ENCODE results near the gene GRM2. TPM values are rescaled to one million over a fixed set of nuclear protein-coding genes. Genes with fewer than 3 reads are reported as not detected.

The GRM2 gene
- total and polyA plus RNA-seq, 2 experiments from 2014 or later: 0.27 TPM; not detected in 1

- Histone ChIP-seq H3K4me1 (ENCODE audit: insufficient read depth) (no peaks in the 10 kb centered on the region), H3K4me3 (no peak overlapping the region), H2AFZ (no peak overlapping the region), H3K9me3 (ENCODE audit: low read depth) (no peaks in the 10 kb centered on the region), H3K27me3 (peaks cover 19% of the 10 kb centered on the region), H3K79me2 (no peaks in the 10 kb centered on the region), H3K36me3 (replicated peaks; ENCODE audit: insufficient read depth, low read depth) (no peaks in the 10 kb centered on the region), H3K4me2 (no peak overlapping the region), H3K27ac (no peak overlapping the region), H4K20me1 (ENCODE audit: insufficient read depth, poor library complexity, severe bottlenecking) (peaks cover 10% of the 10 kb centered on the region), H3K9me2 (replicated peaks; ENCODE audit: insufficient read depth) (no peaks in the 10 kb centered on the region)
- TF ChIP-seq EZH2 (IDR thresholded peaks at IDR 0.05; ENCODE audit: borderline replicate concordance): no peak
- TF ChIP-seq EZH2phosphoT487 (IDR thresholded peaks at IDR 0.05; ENCODE audit: low read depth, severe bottlenecking, unreplicated experiment): no peak
- TF ChIP-seq CTCF (IDR thresholded peaks at IDR 0.05; ENCODE audit: poor library complexity): no peak
- WGBS (ENCODE audit: low lambda C conversion rate, missing lambda C conversion rate): 91% methylated on average over 4 of the region's 4 CpGs
- DNase-seq (ENCODE audit: low spot score): no peak
Measured at GRCh38 chr3:51704511-51704950, 2.3 kb upstream of the GRM2 start.

DNA sequence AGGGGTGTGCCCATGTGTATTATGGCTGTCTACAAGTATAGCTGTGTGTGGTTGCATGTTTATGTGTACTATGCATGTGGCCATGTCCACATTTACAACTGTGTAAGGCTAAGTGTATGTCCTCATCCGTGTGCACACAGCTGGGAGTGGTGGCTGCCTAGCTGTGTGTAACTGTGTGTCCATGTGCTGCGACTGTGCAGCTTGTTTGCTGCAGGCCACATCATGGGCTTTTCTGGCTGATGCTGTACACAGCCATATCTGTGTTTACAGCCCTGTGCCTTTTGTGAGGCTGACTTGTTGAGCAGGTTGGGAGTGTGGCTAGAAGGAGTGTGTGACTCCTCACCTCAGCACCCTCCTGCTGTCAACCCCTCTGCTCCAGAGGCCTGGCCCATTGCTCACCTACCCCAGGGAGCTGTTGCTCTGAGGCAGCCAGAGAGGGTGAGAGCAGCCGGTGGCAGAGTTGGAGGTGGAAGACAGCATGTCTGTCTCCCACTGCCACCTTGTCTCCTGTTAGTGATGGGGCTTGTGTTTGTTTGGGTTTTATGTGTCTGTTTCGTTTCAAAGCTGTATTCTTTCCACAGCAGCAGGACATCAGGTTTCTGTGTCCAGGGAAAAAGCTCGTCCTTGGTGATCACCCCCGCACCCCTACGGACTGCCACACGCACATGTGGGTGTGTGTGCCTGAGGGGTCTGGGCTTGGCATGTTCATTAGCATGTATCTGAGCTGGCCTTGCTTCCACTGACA is 1.4 kb upstream of the GRM2 start:
- no peak for DNase-seq (ENCODE audit: low spot score)
- TF ChIP-seq EZH2 (IDR thresholded peaks at IDR 0.05; ENCODE audit: borderline replicate concordance) (no peak), CTCF (IDR thresholded peaks at IDR 0.05; ENCODE audit: poor library complexity) (no peak), EZH2phosphoT487 (IDR thresholded peaks at IDR 0.05; ENCODE audit: low read depth, severe bottlenecking, unreplicated experiment) (no peak)

GRCh38 chr3:51706021-51706485 is 815 bp upstream of the GRM2 start:
- H3K9me3 ChIP-seq (ENCODE audit: low read depth): no peaks in the 10 kb centered on the region
- peaks cover 10% of the 10 kb centered on the region for H4K20me1 ChIP-seq (ENCODE audit: insufficient read depth, poor library complexity, severe bottlenecking)
- no peaks in the 10 kb centered on the region for H3K4me1 ChIP-seq (ENCODE audit: insufficient read depth)
- DNase-seq (ENCODE audit: low spot score): no peak
- WGBS (ENCODE audit: low lambda C conversion rate, missing lambda C conversion rate): 84% methylated on average over 3 of the region's 3 CpGs
- TF ChIP-seq CTCF (IDR thresholded peaks at IDR 0.05; ENCODE audit: poor library complexity): no peak
- no peak for TF ChIP-seq EZH2phosphoT487 (IDR thresholded peaks at IDR 0.05; ENCODE audit: low read depth, severe bottlenecking, unreplicated experiment)
- TF ChIP-seq EZH2 (IDR thresholded peaks at IDR 0.05; ENCODE audit: borderline replicate concordance): no peak
- H3K27me3 ChIP-seq: peaks cover 19% of the 10 kb centered on the region
- H3K4me3 ChIP-seq: no peak overlapping the region
- no peaks in the 10 kb centered on the region for H3K36me3 ChIP-seq (replicated peaks; ENCODE audit: insufficient read depth, low read depth)
- H3K4me2 ChIP-seq: no peak overlapping the region
- H3K27ac ChIP-seq: no peak overlapping the region
- H3K79me2 ChIP-seq: no peaks in the 10 kb centered on the region
- no peaks in the 10 kb centered on the region for H3K9me2 ChIP-seq (replicated peaks; ENCODE audit: insufficient read depth)
- H2AFZ ChIP-seq: no peak overlapping the region

More for the DNA sequence above, 1.4 kb upstream of the GRM2 start:
- Histone ChIP-seq H2AFZ (no peak overlapping the region), H3K9me2 (replicated peaks; ENCODE audit: insufficient read depth) (no peaks in the 10 kb centered on the region), H3K36me3 (replicated peaks; ENCODE audit: insufficient read depth, low read depth) (no peaks in the 10 kb centered on the region), H3K4me3 (no peak overlapping the region), H3K27me3 (peaks cover 19% of the 10 kb centered on the region), H3K4me1 (ENCODE audit: insufficient read depth) (no peaks in the 10 kb centered on the region), H3K79me2 (no peaks in the 10 kb centered on the region), H3K27ac (no peak overlapping the region), H3K9me3 (ENCODE audit: low read depth) (no peaks in the 10 kb centered on the region), H4K20me1 (ENCODE audit: insufficient read depth, poor library complexity, severe bottlenecking) (peaks cover 10% of the 10 kb centered on the region), H3K4me2 (no peak overlapping the region)
- WGBS (ENCODE audit: low lambda C conversion rate, missing lambda C conversion rate): 88% methylated on average over 8 of the region's 8 CpGs

Measured in hepatocyte (in vitro differentiated cells).